GM23248 (cell line): ENCODE data around the gene RAB28. TPM values are rescaled to one million over a fixed set of nuclear protein-coding genes. Genes with fewer than 3 reads are reported as not detected.
A peak's percentile ranks its signal among the peaks of the same experiment; 100 is the strongest.

Experiments
- DNase-seq: peaks from one replicate; pipeline ENCODE4 v3.0.0-alpha.2; 2015
- H2AFZ ChIP-seq: fragments of 200-600 bp; sonication (generic); 2 replicates; pipeline ENCODE4 v1.6.1; 2016; ENCODE audit warnings: antibody characterized with exemption
- H3F3A ChIP-seq: fragments of 200-600 bp; sonication (generic); 2 replicates; pipeline ENCODE4 v1.6.1; 2016; ENCODE audit warnings: mild to moderate bottlenecking, antibody characterized with exemption, mixed run types; ENCODE audit not compliant: insufficient read depth
- H3K27ac ChIP-seq: fragments of 200-600 bp; sonication (generic); 2 replicates; pipeline ENCODE4 v1.5.1; 2016; ENCODE audit warnings: mild to moderate bottlenecking
- H3K27me3 ChIP-seq: fragments of 200-600 bp; sonication (generic); replicated peaks from 2 replicates; pipeline ENCODE4 v1.6.1; 2016; ENCODE audit warnings: mild to moderate bottlenecking; ENCODE audit not compliant: insufficient read depth
- H3K36me3 ChIP-seq: fragments of 200-600 bp; sonication (generic); 2 replicates; pipeline ENCODE4 v1.6.1; 2016; ENCODE audit warnings: low read depth, mild to moderate bottlenecking
- H3K4me1 ChIP-seq: fragments of 200-600 bp; sonication (generic); 2 replicates; pipeline ENCODE4 v1.6.1; 2016; ENCODE audit warnings: mild to moderate bottlenecking; ENCODE audit not compliant: insufficient read depth
- H3K4me2 ChIP-seq: fragments of 200-600 bp; sonication (generic); one replicate; pipeline ENCODE4 v1.6.1; 2016; ENCODE audit warnings: mild to moderate bottlenecking; ENCODE audit not compliant: unreplicated experiment
- H3K4me3 ChIP-seq: fragments of 200-600 bp; sonication (generic); 2 replicates; pipeline ENCODE4 v1.5.1; 2016; ENCODE audit warnings: mild to moderate bottlenecking
- H3K79me2 ChIP-seq: fragments of 200-600 bp; sonication (generic); 2 replicates; pipeline ENCODE4 v1.6.1; 2016; ENCODE audit warnings: mild to moderate bottlenecking; ENCODE audit not compliant: insufficient read depth
- H3K9ac ChIP-seq: fragments of 200-600 bp; sonication (generic); 2 replicates; pipeline ENCODE4 v1.6.1; 2016; ENCODE audit warnings: mild to moderate bottlenecking
- H3K9me2 ChIP-seq: fragments of 200-600 bp; sonication (generic); 2 replicates; pipeline ENCODE4 v1.6.1; 2016; ENCODE audit warnings: mixed run types, mild to moderate bottlenecking, moderate library complexity; ENCODE audit not compliant: insufficient read depth
- H3K9me3 ChIP-seq: fragments of 200-600 bp; sonication (generic); one replicate; pipeline ENCODE4 v1.6.1; 2017; ENCODE audit warnings: low read depth
- H4K20me1 ChIP-seq: fragments of 200-600 bp; sonication (generic); 2 replicates; pipeline ENCODE4 v1.6.0; 2016; ENCODE audit not compliant: insufficient read depth
- EZH2 ChIP-seq: fragments of 200-600 bp; sonication (generic); IDR thresholded peaks from 2 replicates; pipeline ENCODE4 v1.6.1; 2018; ENCODE audit warnings: antibody characterized with exemption, mild to moderate bottlenecking; ENCODE audit not compliant: insufficient read depth, poor library complexity, severe bottlenecking
- EZH2phosphoT487 ChIP-seq: fragments of 200-600 bp; sonication (generic); IDR thresholded peaks from 2 replicates; pipeline ENCODE4 v1.6.1; 2018; ENCODE audit warnings: antibody characterized with exemption, moderate library complexity, mild to moderate bottlenecking, low read depth; ENCODE audit not compliant: insufficient read depth
- WGBS, 2 experiments: methylation state at CpG; one replicate each; pipeline ENCODE4 v1.1.6; 2015 to 2017; ENCODE audit warnings: low lambda C conversion rate in 2 of 2, low coverage in 1 of 2; ENCODE audit errors: missing lambda C conversion rate in 2 of 2; 5-methylcytosine and 5-hydroxymethylcytosine counted together
- in situ Hi-C: fragments of 300-500 bp; cut with MboI; formaldehyde crosslinking; loops from 2 replicates; pipeline ENCODE4 v1.15.0; 2020
- polyA plus RNA-seq: library from polyadenylated mRNA; unstranded; fragments of >200 nt; fragmentation: Nextera tagmentation; extraction: Ambion mirVana; gene quantifications from 2 replicates; pipeline ENCODE4 v1.2.1, GENCODE V29; 2016
- total RNA-seq: library from RNA; depleted of rRNA; stranded (reverse); fragments of >200 nt; shearing (Covaris generic); gene quantifications from 2 replicates; pipeline ENCODE4 v1.2.3, GENCODE V29; 2014; rRNA removed

Gene RAB28
- total and polyA plus RNA-seq, 2 experiments from 2014 or later: 18.9 to 26.5 TPM

DNA sequence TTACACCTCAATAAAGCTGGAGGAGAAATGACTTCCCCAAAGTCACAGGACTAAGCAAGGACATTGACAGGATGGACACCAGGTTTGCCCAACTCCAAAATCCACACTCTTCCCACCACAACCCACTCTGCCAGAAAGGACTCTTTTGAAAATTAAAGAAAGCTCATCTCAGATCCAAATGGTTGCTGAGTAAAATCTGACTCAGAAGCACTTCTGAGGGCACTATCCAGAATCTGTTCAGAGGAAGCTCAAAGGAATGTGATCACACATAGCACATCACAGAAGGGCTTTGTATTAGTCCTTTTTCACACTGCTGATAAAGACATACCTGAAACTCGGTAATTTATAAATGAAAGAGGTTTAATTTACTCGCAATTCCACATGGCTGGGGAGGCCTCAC is 155.5 kb downstream of the RAB28 start:
- in situ Hi-C loops: no loop called here
- Histone ChIP-seq H3K4me3 (no peak overlapping the region), H3K36me3 (no peaks in the 10 kb centered on the region), H3K9me3 (no peaks in the 10 kb centered on the region), H3K79me2 (no peaks in the 10 kb centered on the region), H2AFZ (no peak overlapping the region), H3K4me2 (peak overlapping the region; percentile 18), H3K4me1 (peaks cover 27% of the 10 kb centered on the region), H4K20me1 (no peaks in the 10 kb centered on the region), H3K9ac (no peak overlapping the region), H3K27ac (peak overlapping the region; percentile 30), H3K27me3 (no peaks in the 10 kb centered on the region), H3K9me2 (no peaks in the 10 kb centered on the region), H3F3A (peaks cover 27% of the 10 kb centered on the region)
- peak; percentile 78 for DNase-seq
- WGBS, 2 experiments: 20 to 21% methylated on average over 2 of the region's 2 CpGs
- no peak for TF ChIP-seq EZH2phosphoT487
- TF ChIP-seq EZH2: no peak

- H3K9ac ChIP-seq: no peak overlapping the region
- no peak for TF ChIP-seq EZH2
- TF ChIP-seq EZH2phosphoT487: no peak
- no peak overlapping the region for H2AFZ ChIP-seq
- DNase-seq: peak; percentile 56
- H4K20me1 ChIP-seq: no peaks in the 10 kb centered on the region
- no peaks in the 10 kb centered on the region for H3K9me3 ChIP-seq
- 16 to 18% methylated on average over 3 of the region's 3 CpGs for WGBS, 2 experiments
- peaks cover 33% of the 10 kb centered on the region for H3F3A ChIP-seq
- H3K4me3 ChIP-seq: no peak overlapping the region
- H3K27me3 ChIP-seq: no peaks in the 10 kb centered on the region
- no peaks in the 10 kb centered on the region for H3K9me2 ChIP-seq
- 0 out of 2 replicates have a peak overlapping the region, but pooled peaks have one; percentile 30 for H3K27ac ChIP-seq
- in situ Hi-C loops: no loop called here
- peaks cover 33% of the 10 kb centered on the region for H3K4me1 ChIP-seq
- peak overlapping the region; percentile 18 for H3K4me2 ChIP-seq
- H3K79me2 ChIP-seq: no peaks in the 10 kb centered on the region
- H3K36me3 ChIP-seq: no peaks in the 10 kb centered on the region
These were observed 156.1 kb downstream of the RAB28 start for GRCh38 chr4:13327991-13328390.

- H3K9me3 ChIP-seq: no peaks in the 10 kb centered on the region
- H3K4me1 ChIP-seq: peaks cover 35% of the 10 kb centered on the region
- no peak overlapping the region for H3K9ac ChIP-seq
- no peak overlapping the region for H3K4me3 ChIP-seq
- no peaks in the 10 kb centered on the region for H3K9me2 ChIP-seq
- no peak overlapping the region for H3K27ac ChIP-seq
- no peak overlapping the region for H3K4me2 ChIP-seq
- in situ Hi-C loops: no loop called here
- DNase-seq: no peak
- H3F3A ChIP-seq: peaks cover 39% of the 10 kb centered on the region
- no peak overlapping the region for H2AFZ ChIP-seq
- 86 to 89% methylated on average over 3 of the region's 3 CpGs for WGBS, 2 experiments
- H4K20me1 ChIP-seq: no peaks in the 10 kb centered on the region
- TF ChIP-seq EZH2phosphoT487: no peak
- TF ChIP-seq EZH2: no peak
- no peaks in the 10 kb centered on the region for H3K27me3 ChIP-seq
- no peaks in the 10 kb centered on the region for H3K36me3 ChIP-seq
- no peaks in the 10 kb centered on the region for H3K79me2 ChIP-seq
These were observed 158.4 kb downstream of the RAB28 start for GRCh38 chr4:13325744-13326143.

DNA sequence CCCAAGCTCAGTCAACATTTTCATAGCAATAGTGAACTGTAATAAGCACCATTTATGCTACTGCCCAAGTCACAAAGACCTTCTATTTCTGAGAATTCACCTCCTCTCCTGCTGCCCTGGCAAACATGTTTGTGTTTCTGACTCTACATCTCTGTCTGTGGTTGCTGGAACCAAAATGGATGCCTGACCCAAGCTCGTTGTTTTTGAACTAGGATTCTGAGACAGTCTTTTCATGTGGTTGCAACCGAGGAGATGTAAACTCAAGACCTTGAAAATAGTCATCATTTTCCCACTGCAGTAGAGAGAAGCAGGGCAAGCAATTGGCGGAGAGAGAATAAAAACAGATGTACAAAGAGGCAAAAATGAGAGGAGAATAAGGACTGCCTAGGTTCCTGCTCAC is 160.2 kb downstream of the RAB28 start:
- no peak overlapping the region for H3K27ac ChIP-seq
- H3K36me3 ChIP-seq: no peaks in the 10 kb centered on the region
- TF ChIP-seq EZH2: no peak
- no peak for TF ChIP-seq EZH2phosphoT487
- H3K27me3 ChIP-seq: no peaks in the 10 kb centered on the region
- no peaks in the 10 kb centered on the region for H3K79me2 ChIP-seq
- in situ Hi-C loops: no loop called here
- no peak overlapping the region for H2AFZ ChIP-seq
- DNase-seq: no peak
- WGBS, 2 experiments: 92 to 93% methylated on average over 3 of the region's 3 CpGs
- no peaks in the 10 kb centered on the region for H3K9me3 ChIP-seq
- peaks cover 23% of the 10 kb centered on the region for H3F3A ChIP-seq
- H3K9me2 ChIP-seq: no peaks in the 10 kb centered on the region
- no peak overlapping the region for H3K4me3 ChIP-seq
- H3K4me2 ChIP-seq: no peak overlapping the region
- peaks cover 21% of the 10 kb centered on the region for H3K4me1 ChIP-seq
- no peaks in the 10 kb centered on the region for H4K20me1 ChIP-seq
- H3K9ac ChIP-seq: no peak overlapping the region

DNA sequence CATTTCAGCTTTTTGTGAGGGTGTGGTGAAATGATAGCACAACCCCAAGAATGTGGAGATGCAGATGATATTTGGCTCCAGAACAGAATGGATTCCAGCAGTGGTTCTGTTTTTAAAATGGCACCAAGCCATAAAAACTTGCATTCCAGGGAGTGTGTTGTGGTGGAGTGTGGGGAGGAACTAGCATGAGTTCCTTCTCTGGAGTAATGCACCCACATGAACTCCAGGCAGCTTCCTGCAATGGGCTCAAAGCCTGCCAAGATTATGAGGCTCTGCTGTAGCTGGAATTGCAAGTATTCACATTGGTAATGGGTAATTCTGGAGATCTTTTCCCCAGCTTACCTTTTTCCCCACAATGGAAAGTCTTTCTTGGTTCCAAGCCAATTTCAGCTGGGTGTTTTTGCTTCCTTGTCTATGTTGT is 161.4 kb downstream of the RAB28 start:
- H3K27me3 ChIP-seq: no peaks in the 10 kb centered on the region
- H3K79me2 ChIP-seq: no peaks in the 10 kb centered on the region
- TF ChIP-seq EZH2phosphoT487 (no peak), EZH2 (no peak)
- peaks cover 9% of the 10 kb centered on the region; the same call in 1 of the 2 replicates for H3K4me1 ChIP-seq
- no peak overlapping the region for H3K4me2 ChIP-seq
- H4K20me1 ChIP-seq: no peaks in the 10 kb centered on the region
- no peak overlapping the region for H3K4me3 ChIP-seq
- H3K9ac ChIP-seq: no peak overlapping the region
- in situ Hi-C loops: no loop called here
- H3K9me2 ChIP-seq: no peaks in the 10 kb centered on the region
- no peaks in the 10 kb centered on the region for H3K9me3 ChIP-seq
- no peaks in the 10 kb centered on the region for H3K36me3 ChIP-seq
- no peak overlapping the region for H2AFZ ChIP-seq
- H3F3A ChIP-seq: peaks cover 13% of the 10 kb centered on the region; the same call in 1 of the 2 replicates
- H3K27ac ChIP-seq: peak overlapping the region; percentile 43
- peak; percentile 85 for DNase-seq

Other genes with a start within 250 kb of the RAB28 start
- under 0.01 and 0.13 TPM in 2 replicates for gene NKX3-2, start 60.2 kb upstream of the RAB28 start, total RNA-seq
- not detected in 2 replicates for gene NKX3-2, start 60.2 kb upstream of the RAB28 start, polyA plus RNA-seq
- gene BOD1L1, start 143.4 kb upstream of the RAB28 start, total RNA-seq: 16.5 and 17.3 TPM in 2 replicates
- gene BOD1L1, start 143.4 kb upstream of the RAB28 start, polyA plus RNA-seq: 6.3 and 6.6 TPM in 2 replicates